Measurements from ENCODE around the gene CCDC182.

Gene CCDC182

DNA sequence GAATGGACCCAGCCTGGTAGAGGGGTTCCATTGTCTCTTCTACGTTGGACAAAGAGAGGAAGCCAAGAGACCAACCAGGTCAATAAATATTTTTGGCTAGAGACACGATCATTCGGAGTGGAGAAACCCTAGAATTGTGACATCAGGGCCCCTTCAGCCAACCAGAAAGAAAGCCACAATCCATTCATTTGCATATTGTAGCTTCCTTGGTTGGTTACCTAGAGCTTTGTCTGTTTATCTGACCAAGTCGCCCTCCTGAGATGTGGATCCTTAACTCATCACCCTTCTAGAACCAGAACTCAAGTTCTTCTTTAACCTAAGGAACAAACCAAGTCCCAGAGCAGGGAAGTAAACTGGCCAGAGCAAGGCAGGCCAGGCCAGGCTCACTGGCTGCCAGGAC is at the start of gene CCDC182:
Gene CCDC182, minus strand, starts transcription at position 58 of the 400 bp plus-strand sequence. Its CDS starts 27 bp downstream, at position 31.
- DNase-seq = no peak

DNA sequence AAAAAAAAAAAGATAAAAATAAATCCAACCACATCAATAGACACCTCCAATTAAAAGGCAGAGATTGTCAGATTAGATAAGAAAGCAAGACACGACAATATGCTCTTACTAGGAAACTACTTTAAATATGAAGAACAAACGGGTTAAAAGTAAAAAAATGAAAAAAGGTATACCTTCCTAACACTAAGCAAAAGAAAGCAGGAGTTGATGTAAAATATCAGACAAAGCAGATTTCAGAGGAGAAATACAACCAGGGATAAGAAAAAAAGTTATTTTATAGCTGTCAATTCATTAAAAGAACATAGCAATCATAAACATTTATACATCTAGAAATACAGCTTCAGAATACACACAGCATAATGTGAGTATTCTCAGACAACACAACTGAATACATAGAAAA is 49.7 kb upstream of the CCDC182 start:
- no peak for DNase-seq

DNA sequence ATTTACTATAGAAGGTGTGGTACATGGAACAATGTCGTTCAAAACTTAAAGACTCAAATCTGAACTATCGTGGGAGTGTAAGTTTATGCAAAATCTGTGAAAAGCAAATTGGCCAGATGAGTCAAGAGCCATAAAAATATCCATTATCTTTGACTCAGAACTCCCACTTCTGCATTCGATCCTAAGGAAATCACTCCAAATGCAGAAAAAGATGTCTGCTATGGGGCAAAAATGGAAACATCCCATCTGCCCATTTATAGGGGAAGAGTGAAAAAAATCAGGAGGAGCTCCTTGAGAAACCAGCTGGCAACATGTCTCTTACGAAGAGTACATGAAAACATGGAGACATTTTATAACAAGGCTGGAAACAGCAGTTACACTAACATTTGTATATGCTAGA is 43.6 kb upstream of the CCDC182 start:
- no peak for DNase-seq

DNA sequence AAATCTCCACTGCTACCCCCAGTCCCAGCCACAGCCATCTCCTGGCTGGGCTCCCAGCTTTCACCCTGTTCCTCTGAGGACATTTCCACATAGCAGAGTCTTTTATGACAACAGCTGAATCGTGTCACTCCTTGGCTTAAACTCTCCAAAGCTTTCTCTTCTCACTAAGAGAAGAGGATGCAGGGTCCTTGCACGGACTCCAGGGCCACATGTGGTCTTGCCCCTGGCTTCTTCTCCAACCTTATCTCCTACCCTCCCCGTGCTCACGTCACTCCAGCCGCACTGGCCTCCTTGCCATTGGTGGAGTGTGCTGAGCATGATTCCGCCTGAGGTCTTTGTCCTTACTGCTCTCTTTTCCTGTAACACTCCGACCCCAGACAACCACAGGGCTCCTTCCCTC is 39.9 kb upstream of the CCDC182 start:
- DNase-seq = no peak

DNA sequence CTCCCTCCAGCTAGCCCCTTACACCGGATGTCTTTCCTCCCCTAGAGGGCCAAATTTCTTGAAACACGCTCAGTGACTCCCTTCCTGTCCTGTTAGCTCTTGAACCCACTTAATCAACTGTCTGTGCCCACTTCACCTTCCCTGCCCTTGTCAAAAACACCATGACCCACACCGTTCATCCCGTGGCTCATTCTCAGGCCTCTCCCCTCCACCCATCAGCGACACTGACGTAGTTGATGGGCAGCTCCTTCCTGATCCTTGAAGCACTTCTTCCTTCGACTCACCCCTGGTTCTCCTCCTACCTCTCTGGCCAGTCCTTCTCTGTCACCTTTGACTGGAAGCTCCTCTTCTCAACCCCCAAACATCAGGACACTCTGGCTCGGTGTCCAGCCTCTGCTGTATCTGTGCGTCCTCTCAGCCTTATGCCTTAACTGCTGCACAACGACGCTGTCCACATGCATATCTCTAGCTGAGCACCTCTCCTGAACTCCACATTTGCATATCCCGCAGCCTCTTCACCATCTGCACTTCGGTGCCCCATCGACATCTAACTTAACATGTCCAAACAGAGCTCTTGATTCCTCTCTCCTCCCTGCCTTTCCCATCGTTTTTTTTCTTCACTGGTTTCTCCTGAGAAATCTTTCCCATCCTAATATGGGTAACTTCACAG is 39.3 kb upstream of the CCDC182 start:
- DNase-seq = no peak

DNA sequence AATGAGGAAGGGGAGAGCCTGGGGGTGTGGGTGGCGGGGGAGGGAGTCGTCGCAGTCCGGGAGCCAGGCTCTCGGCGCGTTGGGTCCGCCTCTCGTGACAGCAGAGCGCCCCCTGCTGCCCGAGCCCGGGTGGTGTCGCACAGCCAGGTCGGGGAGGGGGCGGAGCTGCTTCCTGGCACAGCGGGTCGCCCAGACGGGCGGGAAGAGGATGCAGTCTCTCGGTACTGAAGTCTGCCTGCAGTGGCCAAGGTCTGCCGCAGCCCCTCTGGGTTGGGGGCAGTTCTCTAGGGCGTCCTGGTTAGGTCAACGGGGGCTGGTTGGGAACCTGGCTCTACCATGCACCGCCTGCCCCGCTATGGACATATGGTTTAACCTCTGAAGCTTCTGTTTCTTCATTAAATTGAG is 38.2 kb upstream of the CCDC182 start:
- DNase-seq = peak; percentile 48

DNA sequence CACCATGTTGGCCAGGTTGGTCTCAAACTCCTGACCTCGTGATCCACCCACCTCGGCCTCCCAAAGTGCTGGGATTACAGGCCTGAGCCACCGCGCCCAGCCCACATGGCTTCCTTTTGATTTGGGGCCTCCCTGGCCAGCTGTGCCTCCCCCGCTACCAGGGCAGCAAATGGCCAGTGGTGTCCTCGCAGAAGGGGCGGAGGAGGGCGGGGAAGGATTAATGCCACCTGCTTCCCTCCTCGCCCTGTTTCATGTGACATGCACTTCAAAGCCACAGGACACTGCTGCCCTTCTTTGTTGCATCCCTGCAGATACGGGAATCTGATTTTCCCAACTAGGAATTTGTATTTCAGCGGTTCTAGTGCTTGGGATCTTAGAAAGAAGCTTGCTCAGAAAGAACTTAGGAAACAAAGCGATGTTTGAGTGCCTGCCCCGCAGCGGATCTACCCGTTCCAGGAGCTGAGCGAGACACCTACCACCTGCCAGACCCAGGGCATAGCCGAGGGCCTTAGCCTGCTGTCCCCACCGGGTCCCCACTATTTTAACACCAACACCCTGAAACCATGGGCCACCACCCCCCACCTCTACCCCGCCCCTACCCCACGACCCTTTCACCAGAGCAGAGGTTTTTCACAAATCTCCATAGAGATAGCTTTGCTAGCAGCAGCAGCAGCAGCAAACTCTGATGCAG is 37.7 kb upstream of the CCDC182 start:
- DNase-seq = no peak

DNA sequence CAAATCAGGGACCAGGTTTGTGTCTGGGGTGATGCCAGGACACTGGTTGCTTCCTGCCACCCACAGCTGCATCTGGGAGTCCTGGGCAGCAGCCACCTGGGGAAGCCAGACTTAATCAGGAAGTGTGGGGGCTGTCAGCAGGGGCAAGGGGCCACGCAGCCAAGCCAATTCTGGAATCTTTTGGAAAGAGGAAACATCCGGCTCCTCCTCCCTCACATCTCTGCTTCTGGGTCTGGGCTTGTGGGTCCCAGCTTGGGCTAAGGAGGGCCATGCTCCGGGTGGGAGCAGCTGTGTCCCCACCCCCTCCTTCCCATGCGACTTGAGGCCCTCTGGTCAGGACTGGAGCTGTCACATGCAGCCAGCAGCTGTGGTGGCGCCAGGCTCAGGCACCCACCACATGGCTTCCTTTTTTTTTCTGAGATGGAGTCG is 37.0 kb upstream of the CCDC182 start:
- DNase-seq = no peak

DNA sequence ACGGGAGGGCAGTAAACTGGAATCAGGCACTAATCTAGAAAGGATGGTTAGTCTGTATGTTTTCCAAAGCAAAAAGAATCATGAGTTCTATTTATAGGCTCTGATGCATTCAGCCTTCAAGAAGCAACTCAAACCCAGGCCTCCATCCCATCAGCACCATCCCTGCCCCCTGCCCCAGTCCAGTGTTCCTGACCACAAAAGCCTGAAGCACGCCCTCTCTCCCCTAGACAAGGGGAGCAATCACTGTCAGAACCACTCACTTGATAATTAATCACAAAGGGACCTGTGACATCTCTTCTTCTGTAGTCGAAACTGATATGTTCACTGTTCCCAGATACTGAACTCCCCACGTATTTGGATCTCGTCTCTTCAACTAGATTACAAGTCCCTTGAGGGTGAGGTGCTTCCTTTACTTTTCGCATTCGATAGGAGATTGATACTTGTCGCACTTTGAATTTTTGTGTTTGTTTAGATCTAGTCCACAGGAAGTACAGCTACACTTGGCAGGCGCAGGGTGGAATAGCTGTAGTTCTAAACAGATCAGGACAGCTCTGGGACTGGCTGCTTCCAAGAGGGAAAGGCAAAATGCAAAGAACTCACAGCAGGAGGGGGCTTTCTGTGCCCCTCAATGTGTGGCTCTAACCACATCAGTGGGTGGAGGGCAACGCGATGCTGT is 36.4 kb upstream of the CCDC182 start:
- no peak for DNase-seq

DNA sequence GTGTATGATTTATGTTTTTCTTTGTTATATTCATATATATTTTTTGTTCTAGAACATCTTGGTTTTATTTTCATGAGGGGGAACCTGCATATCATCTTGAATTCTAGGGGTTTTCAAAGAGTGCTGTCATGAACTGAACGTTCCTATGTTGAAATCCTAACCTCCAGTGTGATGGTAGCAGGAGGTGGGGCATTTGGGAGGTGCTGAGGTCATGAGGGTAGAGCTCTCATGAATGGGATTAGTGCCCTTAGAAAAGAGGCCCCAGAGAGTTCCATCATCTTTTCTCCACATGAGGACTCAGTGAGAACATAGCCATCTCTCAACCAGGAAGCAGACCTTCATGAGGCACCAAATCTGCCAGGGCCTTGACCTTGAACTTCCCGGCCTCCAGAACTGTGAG is 34.6 kb upstream of the CCDC182 start:
- no peak for DNase-seq

DNA sequence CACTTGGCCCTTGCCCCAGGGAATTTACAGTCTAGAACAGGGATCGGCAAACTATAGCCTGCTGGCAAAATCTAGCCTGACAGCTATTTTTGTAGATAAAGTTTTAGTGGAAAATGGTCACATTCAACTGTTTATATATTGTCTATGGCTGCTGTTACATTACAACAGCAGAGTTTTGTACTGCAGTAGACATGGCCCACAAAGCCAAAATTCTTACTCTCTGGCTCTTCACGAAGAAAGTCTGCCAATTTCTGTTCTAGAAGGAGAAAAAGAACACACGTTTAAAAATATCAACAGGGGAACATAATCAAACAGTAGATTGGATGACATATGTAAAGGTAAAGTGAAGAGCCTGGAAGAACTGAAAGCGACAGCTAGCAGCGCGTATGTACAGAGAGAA is 33.2 kb upstream of the CCDC182 start:
- DNase-seq = no peak

DNA sequence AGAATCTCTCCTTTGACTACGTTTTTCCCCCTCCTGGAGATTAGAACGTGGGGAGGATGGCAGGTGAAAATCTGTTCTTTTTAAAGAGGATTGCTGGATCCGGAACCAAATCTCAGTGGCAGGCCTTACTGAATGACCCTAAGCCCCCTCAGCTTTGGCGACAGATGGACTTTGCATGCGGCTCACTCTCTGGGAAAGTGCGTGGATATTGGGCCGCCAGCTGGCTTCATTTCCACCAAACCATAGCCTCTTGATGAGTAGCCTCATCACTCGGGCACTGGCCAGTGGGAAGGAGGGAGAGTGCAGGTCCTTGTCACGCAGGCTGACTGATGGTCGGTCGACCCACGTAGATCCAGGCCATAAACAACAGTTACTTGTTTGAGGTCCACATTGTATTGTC is 31.3 kb upstream of the CCDC182 start:
- DNase-seq = no peak

DNA sequence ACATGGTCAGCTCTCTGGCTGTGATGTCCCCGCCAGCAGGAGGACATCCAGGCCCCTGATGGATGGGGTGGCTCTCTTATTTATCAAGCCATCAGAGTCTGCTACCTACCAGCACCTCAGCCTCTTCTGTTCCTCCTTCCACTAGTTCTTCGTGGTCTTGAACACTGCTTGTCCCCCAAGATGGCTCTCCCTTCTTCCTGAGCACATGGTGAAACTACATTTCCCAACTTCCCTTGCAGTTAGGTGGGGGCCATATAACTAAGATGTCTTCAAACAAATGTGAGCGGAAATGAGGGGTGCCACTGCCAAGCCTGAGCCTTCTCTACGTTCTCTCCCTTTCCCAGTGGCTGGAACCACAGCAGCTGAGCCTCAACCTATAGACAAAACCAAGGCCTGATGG is 29.8 kb upstream of the CCDC182 start:
- no peak for DNase-seq

DNA sequence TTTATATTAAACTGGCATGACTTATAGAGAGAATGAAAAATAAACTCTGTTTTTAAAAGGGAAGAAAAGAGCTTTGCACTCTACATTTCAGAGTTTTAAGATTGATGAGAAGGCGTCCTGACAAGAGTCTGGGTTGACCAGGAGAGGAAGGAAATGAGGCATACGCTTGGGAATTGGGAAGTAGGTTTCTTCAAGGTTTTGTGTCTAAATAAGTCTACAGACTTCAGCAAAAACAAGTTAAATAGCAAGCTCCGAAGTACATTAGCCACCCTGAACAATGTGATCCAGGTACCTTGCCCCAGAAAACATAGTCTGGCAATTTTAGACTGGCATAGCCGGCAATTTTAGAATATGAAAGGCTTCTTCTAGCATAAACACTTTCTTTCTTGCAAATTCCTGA is 28.5 kb upstream of the CCDC182 start:
- no peak for DNase-seq

DNA sequence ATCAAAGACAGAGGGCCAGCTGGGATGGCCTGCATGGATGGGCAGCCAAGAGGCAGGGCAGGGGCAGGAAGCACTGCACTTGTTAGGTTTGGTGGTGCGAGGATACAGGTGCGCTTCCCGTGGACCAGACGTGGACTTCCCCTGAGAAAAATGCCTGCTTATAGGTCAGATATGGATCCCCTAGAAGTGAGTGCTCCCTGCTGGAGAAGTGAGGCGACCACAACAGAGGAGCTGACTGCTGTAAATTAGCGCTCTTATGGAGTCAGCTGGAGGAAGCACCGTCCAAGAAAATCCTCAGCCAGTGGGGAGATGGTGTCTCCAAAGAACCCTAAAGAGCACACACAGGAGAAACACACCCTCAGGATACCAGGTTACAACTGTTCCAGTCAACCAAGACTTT is 27.7 kb upstream of the CCDC182 start:
- no peak for DNase-seq

DNA sequence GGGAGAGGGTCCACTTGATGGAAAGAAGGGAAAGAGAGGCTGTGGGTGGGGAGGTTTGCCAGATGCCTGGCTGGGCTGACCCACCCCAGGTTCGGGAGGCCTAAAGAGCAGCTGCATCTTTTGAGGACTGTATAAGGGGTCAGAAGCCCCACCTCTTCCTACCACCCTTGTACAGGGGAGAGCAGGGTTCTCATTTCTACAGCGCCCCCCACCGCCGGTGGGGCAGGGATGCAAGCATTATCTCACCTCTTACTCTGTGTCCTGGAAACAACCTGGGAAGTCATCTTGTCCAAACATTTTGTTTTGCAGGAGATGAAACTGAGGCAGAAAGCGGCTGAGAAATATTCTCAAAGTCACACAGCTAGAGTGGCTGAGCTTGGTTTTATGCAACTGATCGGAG is 22.5 kb upstream of the CCDC182 start:
- DNase-seq = no peak

DNA sequence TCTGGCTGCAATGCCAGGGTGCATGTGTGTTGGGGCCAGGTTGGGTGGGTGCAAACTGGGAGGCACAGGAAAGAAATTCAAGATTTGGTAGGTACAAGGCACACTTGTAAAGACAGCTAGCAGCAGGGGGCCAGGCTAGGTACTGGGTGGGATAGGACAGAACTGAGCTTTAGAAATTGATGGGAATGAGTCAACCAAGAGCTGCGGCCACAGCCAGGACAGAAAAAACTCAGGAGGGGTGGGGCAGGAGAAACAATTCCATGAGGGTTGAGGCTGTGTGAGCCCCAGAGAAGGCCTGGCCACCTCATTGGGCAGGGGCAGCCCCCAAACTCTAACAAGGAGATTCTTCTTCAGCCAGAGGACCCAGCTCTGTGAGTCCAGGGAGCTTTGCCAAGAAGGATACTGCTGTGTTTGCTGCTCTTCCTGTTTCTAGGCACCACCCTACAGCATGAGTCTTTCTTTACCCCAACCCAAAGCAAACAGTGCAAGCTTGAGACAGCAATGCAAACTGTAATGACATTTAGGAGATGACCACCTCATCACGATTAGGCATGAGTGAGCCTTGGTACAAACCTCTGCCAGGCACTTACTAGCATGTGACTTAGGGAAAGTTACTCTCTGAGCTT is 21.3 kb upstream of the CCDC182 start:
- no peak for DNase-seq

DNA sequence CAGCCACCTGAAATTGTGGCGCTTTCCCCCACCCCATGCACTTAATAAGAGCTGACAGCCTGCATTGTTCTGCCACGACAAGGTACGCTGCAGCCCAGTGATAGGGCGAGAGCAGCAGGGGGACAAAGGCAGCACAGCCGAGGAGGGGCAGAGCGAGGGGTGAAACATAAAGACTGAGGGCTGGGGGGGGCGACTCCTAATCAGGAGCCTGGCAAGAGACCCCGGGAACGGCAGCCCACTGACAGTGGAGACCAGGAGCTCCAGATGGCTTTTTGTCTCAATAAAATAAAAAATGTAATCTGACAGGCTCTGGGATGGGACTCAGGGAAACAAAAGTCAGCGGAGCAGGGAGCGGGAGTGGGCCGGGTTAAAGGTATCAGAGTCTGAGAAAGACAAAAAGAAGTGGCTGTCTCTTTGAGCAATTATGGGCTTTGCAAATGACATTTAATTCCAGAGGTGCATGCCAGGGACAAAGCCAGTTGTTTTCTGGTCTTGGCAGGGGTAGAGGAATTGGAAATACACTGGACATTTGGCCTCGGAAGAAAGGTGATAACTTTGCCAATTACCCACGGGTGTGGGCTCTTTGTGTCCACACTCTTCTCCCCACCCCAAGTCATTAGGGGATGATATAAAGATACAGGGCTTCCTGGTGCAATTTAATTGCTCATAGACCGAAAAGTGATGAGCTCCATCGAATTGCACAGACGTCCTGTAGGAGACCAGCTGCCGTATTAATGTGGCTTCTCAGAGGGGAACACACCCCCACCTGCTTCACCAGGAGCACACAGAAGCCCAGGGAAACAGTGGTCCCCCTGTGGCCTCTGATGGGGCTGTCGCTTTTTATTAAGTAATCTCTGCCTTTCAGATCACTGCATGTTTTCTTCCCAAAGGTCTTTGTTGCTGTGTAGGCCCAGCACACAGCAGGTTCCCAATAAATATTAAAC is 17.6 kb upstream of the CCDC182 start:
- DNase-seq = no peak

DNA sequence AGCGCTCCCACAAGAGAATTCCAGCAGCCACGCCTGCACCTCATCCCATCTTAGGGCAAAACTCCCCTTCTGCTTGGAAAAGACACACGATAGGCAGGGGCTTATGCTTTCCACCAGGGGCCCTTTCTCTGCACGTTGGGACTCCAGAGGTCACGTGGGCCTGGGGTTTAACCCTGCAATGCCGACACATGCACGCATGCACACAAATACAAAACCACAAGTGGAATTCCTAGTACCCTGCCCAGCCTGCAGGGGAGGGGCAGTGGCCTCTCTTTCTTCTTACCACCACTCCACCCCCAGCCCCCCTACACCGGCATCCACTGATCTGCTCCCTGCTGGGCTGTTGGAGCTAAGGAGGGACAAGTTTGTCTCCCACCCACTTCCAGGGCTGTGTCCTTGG is 16.8 kb upstream of the CCDC182 start:
- no peak for DNase-seq

DNA sequence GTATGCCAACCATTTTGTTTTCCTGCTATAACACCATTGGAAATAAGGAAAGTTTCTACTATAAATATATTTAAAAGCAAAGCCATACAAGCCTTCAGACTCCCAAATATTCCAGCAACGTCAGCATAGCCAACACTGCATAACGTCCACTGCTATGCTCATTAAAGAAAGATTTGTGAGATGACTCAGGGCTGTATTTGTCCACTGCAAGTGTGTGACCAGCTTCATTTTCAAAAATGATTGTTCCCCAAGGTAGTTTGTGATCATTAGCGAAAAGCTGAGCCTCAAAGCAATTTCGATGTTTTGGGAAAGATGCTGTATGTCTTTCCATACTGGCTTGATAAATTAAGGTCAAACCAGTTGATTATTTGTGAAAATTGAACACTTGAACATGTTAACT is 14.9 kb upstream of the CCDC182 start:
- no peak for DNase-seq

DNA sequence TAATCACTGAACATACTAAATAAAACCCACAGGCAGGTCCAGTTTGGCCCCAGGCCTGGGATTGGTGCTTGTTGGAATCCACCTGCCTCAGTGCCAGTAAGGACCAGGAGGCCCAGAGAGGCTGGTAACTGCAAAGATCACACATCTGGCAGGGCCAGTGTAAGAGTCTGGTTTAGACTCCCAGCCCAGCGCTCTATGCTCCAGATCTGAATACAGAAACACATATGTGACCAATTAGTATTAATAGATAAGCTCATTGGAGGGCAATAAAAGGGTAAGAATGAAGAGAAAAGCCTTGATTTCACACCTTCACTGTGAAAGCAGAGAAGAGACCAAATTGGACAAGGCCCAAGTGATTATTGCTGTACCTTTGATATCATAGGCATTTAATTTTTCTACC is 13.6 kb upstream of the CCDC182 start:
- DNase-seq = no peak

DNA sequence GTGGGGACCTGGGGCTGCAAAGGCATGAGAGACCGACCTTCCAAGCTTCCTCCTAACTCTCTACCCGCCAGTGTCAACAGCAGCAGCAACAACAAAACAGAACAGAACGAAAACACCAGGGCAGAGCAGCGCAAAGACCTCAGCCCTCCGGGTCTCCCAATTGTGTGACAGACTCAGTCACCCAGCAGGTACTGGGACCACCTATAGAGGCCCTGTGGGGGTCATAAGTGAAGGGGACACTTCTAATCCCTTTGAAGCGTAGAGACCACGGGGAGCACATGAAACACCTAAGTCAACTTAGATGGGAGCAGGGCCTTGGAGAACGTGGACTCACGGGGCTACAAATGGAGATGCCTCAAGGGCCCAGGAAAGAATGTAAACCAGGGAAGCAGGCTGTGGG is 12.6 kb upstream of the CCDC182 start:
- DNase-seq = no peak

DNA sequence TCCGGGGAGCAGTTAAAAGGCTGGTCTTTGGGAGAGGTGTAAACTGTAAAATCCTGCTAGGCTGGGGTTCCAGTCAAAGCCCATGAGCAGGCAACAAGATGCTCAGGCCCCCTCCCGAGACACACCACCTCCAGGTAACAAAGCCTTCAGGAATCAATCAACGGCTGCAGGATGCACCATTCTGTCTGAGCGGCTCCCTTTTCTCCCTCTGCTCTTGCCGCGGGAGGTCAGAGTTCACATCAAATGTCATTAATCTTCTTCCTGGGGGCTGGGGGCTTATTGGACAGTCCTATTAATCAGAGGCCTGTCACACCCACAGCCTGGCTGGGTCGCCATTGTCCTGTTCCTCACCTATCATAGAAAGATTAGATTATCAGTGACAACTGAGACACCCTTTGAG is 11.9 kb upstream of the CCDC182 start:
- DNase-seq = no peak

All from fibroblast of skin of right biceps (primary cell).